Measurements from ENCODE around the gene NAV3. TPM values are rescaled to one million over a fixed set of nuclear protein-coding genes. Genes with fewer than 3 reads are reported as not detected.
"Not testable (repeated sequence)": the region's sequence is repeated elsewhere in the genome, so short reads cannot be mapped to it uniquely, and the experiment has no call there.

NAV3 gene
- total RNA-seq, 1 donor: under 0.01 TPM

- H3K9me3 ChIP-seq (ENCODE audit: low read depth, low read length): no peaks in the 10 kb centered on the region
- no peaks in the 10 kb centered on the region for H3K4me1 ChIP-seq (ENCODE audit: insufficient read depth, low read length)
- no peaks in the 10 kb centered on the region for H3K27me3 ChIP-seq (ENCODE audit: insufficient read depth, low read length)
- no peak overlapping the region for H3K4me3 ChIP-seq (ENCODE audit: low read length)
These were observed 229.5 kb downstream of the NAV3 start for GRCh38 chr12:78060186-78060585.

DNA sequence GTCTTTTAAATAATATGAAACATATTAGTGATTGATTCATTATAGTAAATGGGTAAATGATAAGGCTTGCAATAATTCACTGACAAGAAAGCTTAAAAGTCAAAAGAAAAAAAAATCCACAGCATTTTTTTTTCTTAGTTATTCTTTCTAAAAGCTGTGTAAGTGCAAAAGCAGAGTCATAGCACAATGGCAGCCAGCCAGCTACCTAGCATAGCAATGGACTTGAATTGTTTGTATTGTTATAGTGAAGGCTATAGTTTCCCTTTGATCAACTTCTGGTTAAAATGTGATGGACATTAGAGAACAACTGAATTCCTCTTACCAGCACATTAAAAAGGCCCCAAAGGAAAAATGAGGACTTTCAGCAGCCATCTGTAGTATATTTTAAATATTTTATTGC, 232.1 kb downstream of the NAV3 start:
- no peaks in the 10 kb centered on the region for H3K4me1 ChIP-seq (ENCODE audit: insufficient read depth, low read length)
- no peaks in the 10 kb centered on the region for H3K9me3 ChIP-seq (ENCODE audit: low read depth, low read length)
- no peaks in the 10 kb centered on the region for H3K27me3 ChIP-seq (ENCODE audit: insufficient read depth, low read length)
- H3K4me3 ChIP-seq (ENCODE audit: low read length): no peak overlapping the region

DNA sequence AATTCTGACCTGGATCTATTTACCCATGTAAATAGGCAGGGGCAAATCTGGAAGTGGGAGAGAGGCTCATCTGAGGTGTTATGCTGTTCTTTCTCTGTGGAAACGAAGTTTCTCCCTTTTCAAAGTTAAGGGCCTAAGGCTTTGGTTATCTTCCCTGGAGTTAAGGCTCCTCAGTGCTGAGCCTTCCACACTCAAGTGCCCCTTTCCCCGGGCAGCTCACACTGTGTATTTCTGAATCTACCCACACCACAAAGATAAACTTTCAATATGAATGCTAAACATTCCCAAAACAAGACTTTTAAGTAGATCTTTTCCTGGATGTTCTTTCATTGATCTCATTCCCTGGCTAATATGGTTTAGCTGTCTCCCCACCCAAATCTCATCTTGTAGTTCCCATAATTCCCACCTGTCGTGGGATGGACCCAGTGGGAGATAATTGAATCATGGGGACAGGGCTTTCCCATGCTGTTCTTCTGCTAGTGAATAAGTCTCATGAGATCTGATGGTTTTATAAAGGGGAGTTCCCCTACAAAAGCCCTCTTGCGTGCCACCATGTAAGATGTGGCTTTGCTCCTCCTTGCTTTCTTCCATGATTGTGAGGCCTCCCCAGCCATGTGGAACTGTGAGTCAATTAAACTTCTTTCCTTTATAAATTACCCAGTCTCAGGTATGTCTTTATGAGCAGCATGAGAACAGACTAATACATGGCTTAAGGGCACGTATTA, 251.1 kb downstream of the NAV3 start:
- Histone ChIP-seq H3K4me1 (ENCODE audit: insufficient read depth, low read length) (no peaks in the 10 kb centered on the region), H3K9me3 (ENCODE audit: low read depth, low read length) (no peaks in the 10 kb centered on the region), H3K27me3 (ENCODE audit: insufficient read depth, low read length) (no peaks in the 10 kb centered on the region), H3K4me3 (ENCODE audit: low read length) (no peak overlapping the region)

DNA sequence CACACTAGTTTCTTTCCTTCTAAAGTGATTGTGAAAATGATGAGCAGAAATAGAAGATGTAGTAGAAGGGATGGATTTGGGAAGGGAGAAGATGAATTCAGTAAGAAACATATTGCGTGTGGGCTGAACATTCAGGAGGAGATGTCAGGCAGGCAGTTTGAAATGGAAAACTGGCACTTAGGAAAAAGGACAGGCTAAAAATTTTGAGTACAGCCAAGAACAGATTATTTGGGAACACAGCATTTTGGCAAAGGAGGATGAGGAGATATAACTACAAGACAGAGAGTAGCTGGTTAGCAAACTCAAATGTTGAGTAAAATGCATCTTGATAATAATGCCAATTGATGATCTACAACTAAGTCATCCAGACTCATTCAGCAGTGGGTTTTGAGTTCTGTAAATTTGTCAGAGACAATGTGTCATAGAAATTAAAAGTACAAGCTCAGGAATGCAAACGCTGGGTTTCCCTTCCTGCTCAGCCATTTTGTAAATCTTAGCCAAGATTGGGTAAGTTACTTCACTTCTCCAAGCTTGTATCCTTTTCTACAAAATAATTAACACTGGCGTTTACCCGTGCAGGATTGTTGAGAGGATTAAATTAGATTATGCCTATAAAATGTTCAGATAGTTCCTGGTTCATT, 255.0 kb downstream of the NAV3 start:
- H3K4me1 ChIP-seq (ENCODE audit: insufficient read depth, low read length): no peaks in the 10 kb centered on the region
- no peaks in the 10 kb centered on the region for H3K27me3 ChIP-seq (ENCODE audit: insufficient read depth, low read length)
- H3K9me3 ChIP-seq (ENCODE audit: low read depth, low read length): no peaks in the 10 kb centered on the region
- H3K4me3 ChIP-seq (ENCODE audit: low read length): no peak overlapping the region

- Histone ChIP-seq H3K4me1 (ENCODE audit: insufficient read depth, low read length) (no peaks in the 10 kb centered on the region), H3K9me3 (ENCODE audit: low read depth, low read length) (no peaks in the 10 kb centered on the region), H3K27me3 (ENCODE audit: insufficient read depth, low read length) (no peaks in the 10 kb centered on the region), H3K4me3 (ENCODE audit: low read length) (no peak overlapping the region)
These were observed 256.1 kb downstream of the NAV3 start for GRCh38 chr12:78086553-78087362.

DNA sequence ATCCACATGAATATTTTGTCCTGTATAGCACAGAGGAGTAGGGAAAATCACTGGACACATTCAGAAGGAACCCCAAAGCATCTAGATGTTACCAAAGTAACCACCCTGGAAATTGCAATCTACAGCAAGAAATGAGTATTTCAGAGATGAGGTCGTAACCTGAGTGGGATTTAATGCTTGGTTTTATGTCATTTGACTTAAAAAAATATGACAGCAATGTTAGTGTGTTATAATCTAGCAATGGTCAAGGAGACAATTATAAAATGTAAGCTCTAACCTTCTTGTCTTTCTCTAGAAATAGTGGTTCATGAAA, 256.6 kb downstream of the NAV3 start:
- Histone ChIP-seq H3K27me3 (ENCODE audit: insufficient read depth, low read length) (no peaks in the 10 kb centered on the region), H3K9me3 (ENCODE audit: low read depth, low read length) (no peaks in the 10 kb centered on the region), H3K4me3 (ENCODE audit: low read length) (no peak overlapping the region), H3K4me1 (ENCODE audit: insufficient read depth, low read length) (no peaks in the 10 kb centered on the region)

DNA sequence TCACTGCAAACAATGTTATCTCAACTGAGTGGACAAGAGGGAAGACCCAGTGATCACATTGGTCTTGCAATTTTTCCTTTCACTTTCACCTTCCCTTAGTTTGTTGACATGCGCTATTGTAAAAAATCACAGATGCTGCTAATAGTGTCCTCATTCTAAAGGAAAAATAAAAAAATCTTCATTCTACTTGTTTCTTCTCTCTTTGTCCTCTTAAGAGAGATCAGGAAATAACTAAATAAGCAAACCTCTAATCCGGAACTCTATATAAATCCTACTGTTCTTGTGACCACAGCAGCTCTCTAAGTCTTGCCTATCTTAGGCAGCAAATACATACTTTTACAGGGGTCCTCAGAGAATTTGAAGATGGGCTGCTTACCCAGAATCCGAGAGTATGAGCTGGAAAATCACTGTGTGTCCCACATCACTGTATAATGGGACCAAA, 257.7 kb downstream of the NAV3 start:
- Histone ChIP-seq H3K9me3 (ENCODE audit: low read depth, low read length) (no peaks in the 10 kb centered on the region), H3K4me3 (ENCODE audit: low read length) (no peak overlapping the region), H3K27me3 (ENCODE audit: insufficient read depth, low read length) (no peaks in the 10 kb centered on the region), H3K4me1 (ENCODE audit: insufficient read depth, low read length) (no peaks in the 10 kb centered on the region)

- H3K9me3 ChIP-seq (ENCODE audit: low read depth, low read length): no peaks in the 10 kb centered on the region
- H3K27me3 ChIP-seq (ENCODE audit: insufficient read depth, low read length): no peaks in the 10 kb centered on the region
- no peak overlapping the region for H3K4me3 ChIP-seq (ENCODE audit: low read length)
- H3K4me1 ChIP-seq (ENCODE audit: insufficient read depth, low read length): no peaks in the 10 kb centered on the region
These were observed 259.6 kb downstream of the NAV3 start for GRCh38 chr12:78090266-78090665.

GRCh38 chr12:78095623-78096022, 264.9 kb downstream of the NAV3 start:
- no peaks in the 10 kb centered on the region for H3K27me3 ChIP-seq (ENCODE audit: insufficient read depth, low read length)
- no peaks in the 10 kb centered on the region for H3K9me3 ChIP-seq (ENCODE audit: low read depth, low read length)
- H3K4me3 ChIP-seq (ENCODE audit: low read length): no peak overlapping the region
- no peaks in the 10 kb centered on the region for H3K4me1 ChIP-seq (ENCODE audit: insufficient read depth, low read length)

DNA sequence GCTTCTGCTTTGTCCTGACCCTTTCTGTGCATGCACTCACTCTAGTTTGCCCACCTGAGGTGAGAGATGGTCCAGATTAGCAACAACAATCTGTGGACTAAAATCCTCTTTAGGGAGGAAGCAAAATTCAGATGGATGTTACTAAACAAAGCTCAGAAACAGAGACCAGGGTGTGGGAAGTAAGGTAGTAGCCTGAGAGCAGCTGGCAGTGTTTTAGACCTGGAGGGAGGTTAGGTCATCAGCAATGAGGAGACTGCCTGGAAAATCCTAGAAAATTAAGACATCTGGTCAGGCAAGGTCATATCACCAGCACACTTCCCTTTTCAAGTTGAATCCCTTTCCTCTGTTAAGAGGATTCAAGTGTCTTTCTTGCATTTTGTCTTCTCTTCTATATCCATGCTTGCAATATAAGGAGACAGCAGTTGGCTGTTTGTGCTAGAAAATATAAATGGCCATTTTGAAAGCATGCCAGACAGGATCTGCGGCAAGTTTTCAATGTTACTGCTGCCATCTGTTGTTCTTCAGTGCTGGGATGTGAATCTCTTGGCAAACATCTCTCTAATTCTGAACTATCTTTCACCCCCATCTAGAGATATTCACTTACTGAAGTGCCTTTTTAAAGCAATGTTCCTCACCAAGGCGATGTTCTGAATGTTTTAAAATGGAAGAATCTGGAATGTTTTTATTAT, 266.4 kb downstream of the NAV3 start:
- no peaks in the 10 kb centered on the region for H3K9me3 ChIP-seq (ENCODE audit: low read depth, low read length)
- H3K27me3 ChIP-seq (ENCODE audit: insufficient read depth, low read length): no peaks in the 10 kb centered on the region
- H3K4me1 ChIP-seq (ENCODE audit: insufficient read depth, low read length): no peaks in the 10 kb centered on the region
- no peak overlapping the region for H3K4me3 ChIP-seq (ENCODE audit: low read length)

DNA sequence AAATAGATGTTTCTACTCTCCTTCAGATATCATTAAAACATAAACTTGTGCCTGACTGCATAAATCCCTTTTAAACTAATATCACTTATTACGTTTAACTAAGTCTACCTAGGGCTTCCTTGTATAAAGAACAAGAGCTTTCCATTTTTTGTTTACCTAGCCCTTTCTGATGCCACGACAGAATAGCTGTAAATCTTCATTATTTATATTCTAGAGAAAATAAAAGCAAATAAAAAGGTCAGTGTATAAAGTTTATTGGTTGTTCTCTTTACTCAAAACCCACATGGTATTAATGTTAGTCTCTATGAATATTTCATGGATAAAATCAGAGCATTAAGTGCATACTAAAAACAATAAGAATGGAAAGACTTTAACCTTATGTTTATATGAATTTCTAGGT, 269.1 kb downstream of the NAV3 start:
- Histone ChIP-seq H3K9me3 (ENCODE audit: low read depth, low read length) (no peaks in the 10 kb centered on the region), H3K4me1 (ENCODE audit: insufficient read depth, low read length) (no peaks in the 10 kb centered on the region), H3K27me3 (ENCODE audit: insufficient read depth, low read length) (no peaks in the 10 kb centered on the region), H3K4me3 (ENCODE audit: low read length) (no peak overlapping the region)

DNA sequence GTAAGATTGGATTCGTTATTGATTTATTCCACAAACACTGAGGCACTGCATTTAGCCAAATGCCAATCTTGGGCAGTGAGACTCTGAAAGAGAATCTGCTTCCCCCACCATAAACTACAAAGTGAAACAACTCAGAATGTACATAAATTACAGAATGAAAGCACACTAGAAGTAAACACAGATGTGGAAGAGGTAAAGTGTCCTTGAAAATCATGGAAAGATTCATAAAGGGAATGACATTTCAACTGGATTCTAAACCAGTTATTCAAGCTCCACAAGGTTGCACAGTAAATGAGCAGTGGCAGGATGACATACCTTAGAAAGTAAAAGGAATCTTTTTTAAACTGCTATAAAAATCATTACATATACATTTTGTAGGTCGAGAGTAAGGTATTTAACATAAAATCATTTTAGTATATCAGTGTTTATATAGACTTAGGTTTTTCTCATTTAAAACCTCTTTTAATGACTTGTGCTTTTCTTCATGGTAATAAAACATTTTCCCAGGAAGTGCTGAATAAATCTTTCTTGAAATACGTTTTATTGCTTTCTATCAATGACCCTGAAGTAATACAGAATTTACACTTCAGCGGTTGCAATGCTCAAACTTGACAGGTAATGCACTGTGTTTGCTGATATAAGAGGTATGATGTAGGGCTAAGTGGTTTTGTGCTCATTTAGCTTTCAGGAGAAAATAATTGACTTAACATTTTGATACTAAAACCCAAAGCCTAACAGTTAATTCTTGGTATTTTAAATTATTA, 270.6 kb downstream of the NAV3 start:
- no peaks in the 10 kb centered on the region for H3K4me1 ChIP-seq (ENCODE audit: insufficient read depth, low read length)
- H3K9me3 ChIP-seq (ENCODE audit: low read depth, low read length): no peaks in the 10 kb centered on the region
- H3K27me3 ChIP-seq (ENCODE audit: insufficient read depth, low read length): no peaks in the 10 kb centered on the region
- H3K4me3 ChIP-seq (ENCODE audit: low read length): no peak overlapping the region

GRCh38 chr12:78101946-78102635, 271.4 kb downstream of the NAV3 start:
- Histone ChIP-seq H3K4me3 (ENCODE audit: low read length) (no peak overlapping the region), H3K4me1 (ENCODE audit: insufficient read depth, low read length) (no peaks in the 10 kb centered on the region), H3K9me3 (ENCODE audit: low read depth, low read length) (no peaks in the 10 kb centered on the region), H3K27me3 (ENCODE audit: insufficient read depth, low read length) (no peaks in the 10 kb centered on the region)

GRCh38 chr12:78102801-78103200, 272.1 kb downstream of the NAV3 start:
- H3K27me3 ChIP-seq (ENCODE audit: insufficient read depth, low read length); H3K4me3 ChIP-seq (ENCODE audit: low read length); H3K4me1 ChIP-seq (ENCODE audit: insufficient read depth, low read length); H3K9me3 ChIP-seq (ENCODE audit: low read depth, low read length): not testable (repeated sequence)

All from mononuclear cell (primary cell).